IMR-90 (cell line): Measurements from ENCODE around the gene CLCN4. TPM values are rescaled to one million over a fixed set of nuclear protein-coding genes. Genes with fewer than 3 reads are reported as not detected.

Experiments
- ATAC-seq: fragments of 200-7000 bp; cut with Tn5 transposase; 2 replicates; pipeline ENCODE4 v1.9.1; 2020; ENCODE audit warnings: low read depth, mild to moderate bottlenecking, moderate library complexity
- BruUV-seq: library from RNA; stranded (reverse); fragments of 400-500 nt; replicated peaks from 2 replicates; lab custom pipeline; 2021; lab: Mats Ljungman, UMichigan
- CTCF ChIA-PET: fragments of 300-600 bp; formaldehyde crosslinking; extraction: SDS; loops from one replicate; lab custom pipeline; 2021; ENCODE audit warnings: antibody characterized with exemption; lab: Yijun Ruan, JAX
- POLR2A ChIA-PET: fragments of 300-600 bp; sonication (Branson Sonifier 250); formaldehyde crosslinking; loops from one replicate; lab custom pipeline; 2022; ENCODE audit warnings: antibody characterized with exemption; ENCODE audit not compliant: unreplicated experiment; lab: Charles Lee
- DNase-seq: peaks from one replicate; pipeline ENCODE4 v3.0.0; 2013
- H2AFZ ChIP-seq: replicated peaks from 2 replicates; pipeline ENCODE3; 2013; ENCODE audit warnings: low read length, mild to moderate bottlenecking; ENCODE audit not compliant: poor library complexity
- H2AK5ac ChIP-seq: 2 replicates; pipeline ENCODE4 v1.6.1; 2013; ENCODE audit warnings: low read depth, low read length, inconsistent platforms
- H2AK9ac ChIP-seq: replicated peaks from 2 replicates; pipeline ENCODE3; 2013; ENCODE audit warnings: mild to moderate bottlenecking, low read depth, low read length, moderate library complexity; ENCODE audit not compliant: poor library complexity
- H2BK120ac ChIP-seq: 2 replicates; pipeline ENCODE4 v1.6.1; 2013; ENCODE audit warnings: low read depth, low read length, inconsistent platforms
- H2BK15ac ChIP-seq: 3 replicates; pipeline ENCODE4 v1.6.1; 2013; ENCODE audit warnings: low read depth, low read length, inconsistent platforms
- H2BK20ac ChIP-seq: 2 replicates; pipeline ENCODE4 v1.6.1; 2013; ENCODE audit warnings: low read depth, mild to moderate bottlenecking, inconsistent platforms, low read length, moderate library complexity
- H2BK5ac ChIP-seq: 2 replicates; pipeline ENCODE4 v1.6.1; 2013; ENCODE audit warnings: mild to moderate bottlenecking, low read depth, low read length, inconsistent platforms; ENCODE audit not compliant: poor library complexity, severe bottlenecking
- H3K14ac ChIP-seq: replicated peaks from 2 replicates; pipeline ENCODE4 v1.6.1; 2013; ENCODE audit warnings: low read depth, low read length, inconsistent platforms
- H3K18ac ChIP-seq: 2 replicates; pipeline ENCODE4 v1.6.1; 2013; ENCODE audit warnings: low read depth, low read length, control low read depth
- H3K23ac ChIP-seq: 2 replicates; pipeline ENCODE4 v1.6.1; 2013; ENCODE audit warnings: low read depth, low read length, inconsistent platforms
- H3K27ac ChIP-seq: 2 replicates; pipeline ENCODE4 v1.5.1; 2013; ENCODE audit warnings: mild to moderate bottlenecking, control low read depth, low read length; ENCODE audit not compliant: insufficient read depth
- H3K27me3 ChIP-seq: 2 replicates; pipeline ENCODE4 v1.6.1; 2013; ENCODE audit warnings: low read length; ENCODE audit not compliant: control insufficient read depth, insufficient read depth
- H3K36me3 ChIP-seq: 2 replicates; pipeline ENCODE4 v1.6.1; 2013; ENCODE audit warnings: low read length, mixed read lengths; ENCODE audit not compliant: control insufficient read depth, insufficient read depth
- H3K4ac ChIP-seq: 2 replicates; pipeline ENCODE4 v1.6.1; 2013; ENCODE audit warnings: low read depth, low read length, inconsistent platforms
- H3K4me1 ChIP-seq: 2 replicates; pipeline ENCODE4 v1.6.1; 2013; ENCODE audit warnings: low read length, mixed read lengths; ENCODE audit not compliant: control insufficient read depth, insufficient read depth
- H3K4me2 ChIP-seq: 2 replicates; pipeline ENCODE4 v1.6.1; 2013; ENCODE audit warnings: low read depth, mild to moderate bottlenecking, control low read depth, low read length, moderate library complexity
- H3K4me3 ChIP-seq: 2 replicates; pipeline ENCODE4 v1.5.1; 2013; ENCODE audit warnings: low read depth, mild to moderate bottlenecking, control low read depth, low read length, moderate library complexity; ENCODE audit not compliant: insufficient read depth
- H3K56ac ChIP-seq: 2 replicates; pipeline ENCODE4 v1.6.1; 2013; ENCODE audit warnings: low read length, inconsistent platforms; ENCODE audit not compliant: insufficient read depth; ENCODE audit errors: extremely low read depth
- H3K79me1 ChIP-seq, 2 experiments: 2 replicates each; pipeline ENCODE4 v1.6.1; 2013; ENCODE audit warnings: low read length in 2 of 2, inconsistent platforms in 1 of 2, low read depth in 1 of 2
- H3K9ac ChIP-seq: 2 replicates; pipeline ENCODE4 v1.6.1; 2013; ENCODE audit warnings: low read depth, low read length, control low read depth
- H3K9me1 ChIP-seq: 2 replicates; pipeline ENCODE4 v1.6.1; 2013; ENCODE audit warnings: low read length, inconsistent platforms; ENCODE audit not compliant: insufficient read depth
- H3K9me3 ChIP-seq: 2 replicates; pipeline ENCODE4 v1.6.1; 2013; ENCODE audit warnings: low read length; ENCODE audit not compliant: control insufficient read depth, insufficient read depth
- H4K20me1 ChIP-seq: 2 replicates; pipeline ENCODE4 v1.6.1; 2013; ENCODE audit warnings: low read length, inconsistent platforms; ENCODE audit not compliant: insufficient read depth
- H4K5ac ChIP-seq: 2 replicates; pipeline ENCODE4 v1.6.1; 2013; ENCODE audit warnings: mild to moderate bottlenecking, low read depth, low read length, control low read depth
- H4K8ac ChIP-seq, 2 experiments: 2 replicates each; pipeline ENCODE4 v1.6.1; 2013; ENCODE audit warnings: low read depth in 2 of 2, low read length in 2 of 2, control low read depth in 1 of 2, inconsistent platforms in 1 of 2
- H4K91ac ChIP-seq: 2 replicates; pipeline ENCODE4 v1.6.1; 2013; ENCODE audit warnings: low read depth, low read length, inconsistent platforms; ENCODE audit not compliant: insufficient read depth
- BHLHE40 ChIP-seq: fragments of 150-350 bp; IDR thresholded peaks from 2 replicates; pipeline ENCODE4 v1.6.1; 2016; ENCODE audit warnings: mild to moderate bottlenecking, low read depth, low read length
- CEBPB ChIP-seq: IDR thresholded peaks from 2 replicates; pipeline ENCODE4 v1.6.1; 2012; ENCODE audit warnings: low read depth, low read length, improper control_type of control experiment
- CHD1 ChIP-seq: IDR thresholded peaks from 2 replicates; pipeline ENCODE4 v1.6.1; 2012; ENCODE audit warnings: low read depth, low read length, improper control_type of control experiment
- CTCF ChIP-seq: conservative IDR thresholded peaks from 2 replicates; pipeline ENCODE4 v1.5.1; 2012; ENCODE audit warnings: mild to moderate bottlenecking, low read depth, low read length, improper control_type of control experiment
- ELK1 ChIP-seq: fragments of 150-350 bp; IDR thresholded peaks from 2 replicates; pipeline ENCODE4 v1.6.1; 2016; ENCODE audit warnings: low read depth, mild to moderate bottlenecking, low read length, moderate library complexity, borderline replicate concordance
- FOS ChIP-seq: fragments of 150-350 bp; IDR thresholded peaks from 2 replicates; pipeline ENCODE4 v1.6.1; 2016; ENCODE audit warnings: low read depth, low read length
- MAFK ChIP-seq: IDR thresholded peaks from 2 replicates; pipeline ENCODE4 v1.6.1; 2012; ENCODE audit warnings: low read depth, low read length, improper control_type of control experiment
- MAZ ChIP-seq: IDR thresholded peaks from 2 replicates; pipeline ENCODE4 v1.6.1; 2012; ENCODE audit warnings: low read depth, mild to moderate bottlenecking, low read length, improper control_type of control experiment, moderate library complexity, borderline replicate concordance
- MXI1 ChIP-seq: IDR thresholded peaks from 2 replicates; pipeline ENCODE4 v1.6.1; 2012; ENCODE audit warnings: low read depth, mild to moderate bottlenecking, low read length, moderate library complexity, borderline replicate concordance
- NFE2L2 ChIP-seq: fragments of 150-350 bp; IDR thresholded peaks from 2 replicates; pipeline ENCODE4 v1.6.1; 2016; ENCODE audit warnings: low read depth, mild to moderate bottlenecking, low read length
- POLR2A ChIP-seq: IDR thresholded peaks from 2 replicates; pipeline ENCODE4 v1.6.1; 2012; ENCODE audit warnings: mild to moderate bottlenecking, low read depth, low read length
- RAD21 ChIP-seq: IDR thresholded peaks from 2 replicates; pipeline ENCODE4 v1.6.1; 2012; ENCODE audit warnings: low read length, improper control_type of control experiment
- RCOR1 ChIP-seq: IDR thresholded peaks from 2 replicates; pipeline ENCODE4 v1.6.1; 2012; ENCODE audit warnings: mild to moderate bottlenecking, low read length, improper control_type of control experiment; ENCODE audit not compliant: insufficient replicate concordance
- RFX5 ChIP-seq: IDR thresholded peaks from 2 replicates; pipeline ENCODE4 v1.8.0; 2012; ENCODE audit warnings: low read depth, mild to moderate bottlenecking, low read length, moderate library complexity
- SMC3 ChIP-seq: fragments of 150-350 bp; IDR thresholded peaks from 2 replicates; pipeline ENCODE4 v1.6.1; 2016; ENCODE audit warnings: low read depth, mild to moderate bottlenecking, antibody characterized with exemption, low read length, moderate library complexity
- USF2 ChIP-seq: fragments of 150-350 bp; IDR thresholded peaks from 2 replicates; pipeline ENCODE4 v1.6.1; 2017; ENCODE audit warnings: mild to moderate bottlenecking, antibody characterized with exemption, low read length, low read depth
- dilution Hi-C: fragments of 300-500 bp; cut with HindIII; formaldehyde crosslinking; loops from one replicate; pipeline ENCODE4 v1.14.3; 2018; ENCODE audit warnings: low sequenced_read_pairs; ENCODE audit not compliant: unreplicated experiment
- in situ Hi-C: fragments of 300-500 bp; cut with MboI; formaldehyde crosslinking; loops from 3 replicates; pipeline ENCODE4 v1.14.3; 2019; ENCODE audit warnings: low sequenced_read_pairs, inconsistent platforms, mixed read lengths
- intact Hi-C: fragments of 100-400 bp; cut with micrococcal nuclease; formaldehyde crosslinking; loops from 2 replicates; pipeline ENCODE4 v1.10.0; 2022
- polyA plus RNA-seq, 3 experiments: library from polyadenylated mRNA; depleted of rRNA; stranded (reverse); fragments of >200 nt; gene quantifications; 2 replicates each; pipeline ENCODE4 v1.2.3, GENCODE V29; 2012; ENCODE audit warnings: low replicate concordance in 1 of 3
- total RNA-seq: library from RNA; depleted of rRNA; stranded (reverse); fragments of >200 nt; gene quantifications from 2 replicates; pipeline ENCODE4 v1.2.3, GENCODE V29; 2012

CLCN4 gene
- total and polyA plus RNA-seq, 2 of the 4 experiments (the other 2 are of a cell fraction) = 2.2 to 4.5 TPM

- Histone ChIP-seq H3K4ac (no peak overlapping the region), H3K4me1 (peaks cover 5% of the 10 kb centered on the region), H3K9me1 (no peaks in the 10 kb centered on the region), H2AK5ac (no peak overlapping the region), H3K14ac (no peak overlapping the region), H3K4me2 (no peak overlapping the region), H2BK20ac (no peak overlapping the region), H2BK15ac (no peak overlapping the region), H3K9ac (no peak overlapping the region), H3K27me3 (no peaks in the 10 kb centered on the region), H3K27ac (no peak overlapping the region), H2AK9ac (no peak overlapping the region), H3K36me3 (no peaks in the 10 kb centered on the region), H4K8ac (no peak overlapping the region), H4K5ac (no peak overlapping the region), H2BK5ac (no peak overlapping the region), H3K9me3 (no peaks in the 10 kb centered on the region), H3K79me1 (no peaks in the 10 kb centered on the region), H3K18ac (no peak overlapping the region), H3K23ac (no peak overlapping the region), H2AFZ (no peak overlapping the region), H4K20me1 (no peaks in the 10 kb centered on the region), H2BK120ac (no peak overlapping the region), H3K4me3 (no peak overlapping the region), H3K56ac (no peak overlapping the region), H4K91ac (no peak overlapping the region)
- ATAC-seq (no peak), DNase-seq (no peak)
- intact Hi-C loops = loop anchor here (5.0 to 10.0 kb wide), 2 partner anchors 251 to 424 kb away; no protein-coding TSS in a partner anchor
- ChIA-PET POLR2A (no interaction called here), CTCF (no interaction called here)
- BruUV-seq = no TSS peak
- dilution Hi-C loops = loop anchor here (25.0 kb wide), 1 partner anchor 944 kb away; no protein-coding TSS in a partner anchor
- no peak for TF ChIP-seq USF2
- TF ChIP-seq BHLHE40 = no peak
- TF ChIP-seq RFX5 = no peak
- no peak for TF ChIP-seq MAFK
- no peak for TF ChIP-seq RAD21
- TF ChIP-seq SMC3 = no peak
- TF ChIP-seq ELK1 = no peak
- no peak for TF ChIP-seq NFE2L2
- no peak for TF ChIP-seq RCOR1
- TF ChIP-seq FOS = no peak
- no peak for TF ChIP-seq POLR2A
- TF ChIP-seq MAZ = no peak
- TF ChIP-seq MXI1 = no peak
- TF ChIP-seq CHD1 = no peak
- no peak for TF ChIP-seq CEBPB
- TF ChIP-seq CTCF = no peak
- in situ Hi-C loops = loop anchor here (5.0 to 25.0 kb wide), 3 partner anchors 421 to 1569 kb away; partner anchors contain the start of gene MSL3
These were observed 36.8 kb downstream of the CLCN4 start for GRCh38 chrX:10193587-10193986.
